Measurements from ENCODE around the gene LONRF2.

DNA sequence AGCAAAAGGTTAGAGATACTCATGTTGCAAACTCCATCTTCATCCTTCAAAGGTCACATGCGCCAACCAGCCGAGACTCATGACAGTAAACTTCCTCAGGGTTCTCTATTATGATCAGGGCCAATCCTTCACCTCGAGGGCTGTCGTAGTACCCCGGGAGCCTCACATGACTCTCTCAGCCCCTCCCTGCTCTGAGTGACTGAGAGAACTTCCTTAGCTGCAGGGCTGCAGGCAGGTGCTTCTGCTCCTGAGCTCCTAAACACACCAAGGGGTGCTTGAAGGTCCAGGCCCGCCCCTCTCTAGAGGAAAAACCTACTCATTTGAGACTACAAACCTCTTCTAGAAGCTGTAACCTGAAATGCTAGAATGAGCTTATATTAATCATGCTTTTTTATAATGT lies 48.2 kb downstream of the LONRF2 start:
- TF ChIP-seq EZH2 (IDR thresholded peaks at IDR 0.05; ENCODE audit: borderline replicate concordance) (no peak), EZH2phosphoT487 (IDR thresholded peaks at IDR 0.05; ENCODE audit: low read depth, severe bottlenecking, unreplicated experiment) (no peak)
- TF ChIP-seq, protein P1, sequence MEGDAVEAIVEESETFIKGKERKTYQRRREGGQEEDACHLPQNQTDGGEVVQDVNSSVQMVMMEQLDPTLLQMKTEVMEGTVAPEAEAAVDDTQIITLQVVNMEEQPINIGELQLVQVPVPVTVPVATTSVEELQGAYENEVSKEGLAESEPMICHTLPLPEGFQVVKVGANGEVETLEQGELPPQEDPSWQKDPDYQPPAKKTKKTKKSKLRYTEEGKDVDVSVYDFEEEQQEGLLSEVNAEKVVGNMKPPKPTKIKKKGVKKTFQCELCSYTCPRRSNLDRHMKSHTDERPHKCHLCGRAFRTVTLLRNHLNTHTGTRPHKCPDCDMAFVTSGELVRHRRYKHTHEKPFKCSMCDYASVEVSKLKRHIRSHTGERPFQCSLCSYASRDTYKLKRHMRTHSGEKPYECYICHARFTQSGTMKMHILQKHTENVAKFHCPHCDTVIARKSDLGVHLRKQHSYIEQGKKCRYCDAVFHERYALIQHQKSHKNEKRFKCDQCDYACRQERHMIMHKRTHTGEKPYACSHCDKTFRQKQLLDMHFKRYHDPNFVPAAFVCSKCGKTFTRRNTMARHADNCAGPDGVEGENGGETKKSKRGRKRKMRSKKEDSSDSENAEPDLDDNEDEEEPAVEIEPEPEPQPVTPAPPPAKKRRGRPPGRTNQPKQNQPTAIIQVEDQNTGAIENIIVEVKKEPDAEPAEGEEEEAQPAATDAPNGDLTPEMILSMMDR (IDR thresholded peaks at IDR 0.05; ENCODE audit: poor library complexity), result no peak

All from hepatocyte (in vitro differentiated cells).